DMS114 treated with DMSO at 0.1 percent for 48 hours (cell line): Measurements from ENCODE around the gene AFDN.

Experiments used
- DNase-seq: peaks from one replicate; lab custom pipeline; 2025; ENCODE audit not compliant: unreplicated experiment; lab: John Stamatoyannopoulos, UW

AFDN gene

GRCh38 chr6:168015482-168016175 lies 188.9 kb downstream of the AFDN start:
- DNase-seq: no peak

DNA sequence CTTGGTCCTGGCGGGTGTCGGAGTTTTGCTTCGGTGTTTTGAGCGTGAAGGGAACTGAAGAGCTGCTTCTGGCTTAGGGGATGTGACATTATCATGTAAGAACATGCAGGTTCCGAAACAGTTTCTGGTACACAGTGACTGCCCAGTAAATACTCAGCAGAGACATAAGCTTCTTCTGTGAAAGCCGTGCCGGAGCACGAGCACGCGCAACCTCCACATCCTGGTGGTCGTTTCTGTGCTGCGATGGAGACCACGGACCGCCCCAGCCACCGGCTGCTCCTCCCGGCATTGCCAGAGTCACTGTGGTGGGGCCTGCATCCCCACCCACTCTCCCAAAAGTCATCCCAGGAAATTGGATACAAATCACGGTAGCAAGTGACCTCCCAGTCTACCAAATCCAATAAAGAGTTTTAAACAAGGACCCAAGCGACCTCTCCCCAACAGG lies 189.5 kb downstream of the AFDN start:
- no peak for DNase-seq

DNA sequence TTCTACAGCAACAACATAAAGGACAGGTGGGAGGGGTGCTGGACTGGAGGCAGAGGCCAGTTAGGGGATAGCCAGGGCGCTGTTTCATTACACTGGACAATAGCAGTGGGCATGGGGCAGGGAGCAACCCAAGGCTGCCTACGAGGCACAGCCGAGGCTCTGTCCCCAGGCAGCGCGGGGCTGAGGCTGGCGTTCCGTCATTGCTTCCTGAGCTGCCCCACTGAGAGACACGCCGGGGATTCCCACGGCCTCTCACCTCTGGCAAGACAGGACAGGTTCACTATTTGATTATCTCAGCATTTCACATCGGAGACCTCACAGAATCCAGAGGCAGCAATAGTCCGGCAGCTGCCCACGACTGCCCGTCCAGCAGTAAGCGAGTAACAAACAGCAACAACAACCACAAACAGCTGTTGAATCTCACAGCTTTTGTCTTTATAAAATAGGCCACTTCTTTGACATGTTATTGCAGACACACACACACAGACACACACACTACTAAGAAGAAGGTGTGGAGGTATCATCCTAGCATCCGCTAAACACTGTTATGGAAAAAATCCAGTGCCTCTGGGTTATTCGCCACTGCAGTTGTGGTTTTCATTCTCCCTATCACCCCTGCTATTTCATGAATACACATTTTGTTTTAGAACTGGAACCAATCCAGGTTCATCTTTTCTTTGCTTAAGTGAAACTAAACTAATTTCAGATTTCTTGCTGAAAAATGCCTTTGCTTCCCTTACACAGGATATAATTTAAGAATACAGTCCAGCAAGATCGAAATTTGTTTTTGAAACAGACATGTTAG lies 190.2 kb downstream of the AFDN start:
- DNase-seq: no peak

- no peak for DNase-seq
Measured at GRCh38 chr6:168017629-168018028, 190.9 kb downstream of the AFDN start.

GRCh38 chr6:168018664-168019063 lies 192.0 kb downstream of the AFDN start:
- DNase-seq: no peak

- DNase-seq: no peak
Measured at GRCh38 chr6:168020242-168020641, 193.5 kb downstream of the AFDN start.

DNA sequence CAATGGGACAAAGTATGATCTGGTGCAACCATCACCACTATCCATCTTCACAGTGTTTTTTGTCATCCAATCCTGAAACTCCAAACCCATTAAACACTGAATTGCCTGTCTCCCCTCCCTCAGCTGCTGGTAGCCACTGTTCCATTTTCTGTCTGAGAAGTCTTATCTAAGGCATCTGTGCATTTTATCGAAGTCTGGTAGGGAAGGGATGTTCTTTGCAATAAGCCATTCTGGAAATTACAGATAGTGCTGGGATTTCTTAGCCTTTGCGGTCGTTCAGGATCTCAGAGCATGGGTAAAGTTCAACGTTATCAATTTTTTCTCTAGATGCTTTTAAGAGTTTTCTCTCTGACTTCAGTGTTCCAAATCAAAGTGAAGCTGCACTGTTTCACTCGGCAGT lies 194.9 kb downstream of the AFDN start:
- DNase-seq: no peak
